CD4-positive, CD25-positive, alpha-beta regulatory T cell (primary cell): ENCODE data around the gene DCTN3. TPM values are rescaled to one million over a fixed set of nuclear protein-coding genes. Genes with fewer than 3 reads are reported as not detected.

Experiments used
- ATAC-seq, 2 donors: fragments of 150-1000 bp; cut with Tn5 transposase; one replicate each; pipeline ENCODE4 v1.10.0; 2021; ENCODE audit warnings: low read depth in 2 of 2, moderate number of reproducible peaks in 2 of 2, moderate library complexity in 1 of 2
- DNase-seq, 3 donors: peaks; one replicate each; pipeline versions ENCODE4 v3.0.0 to v3.0.0-alpha.2; 2012 to 2022; ENCODE audit warnings: mixed read lengths in 1 of 3
- H3K27ac ChIP-seq: one replicate; pipeline ENCODE4 v1.7.0; 2013; ENCODE audit warnings: mild to moderate bottlenecking, low read length; ENCODE audit not compliant: insufficient read depth, poor library complexity, severe bottlenecking
- H3K27me3 ChIP-seq: one replicate; pipeline ENCODE4 v1.7.0; 2013; ENCODE audit warnings: low read length; ENCODE audit not compliant: control insufficient read depth, insufficient read depth
- H3K36me3 ChIP-seq: one replicate; pipeline ENCODE4 v1.7.0; 2013; ENCODE audit warnings: mild to moderate bottlenecking, low read length, moderate library complexity; ENCODE audit not compliant: control insufficient read depth, insufficient read depth
- H3K4me1 ChIP-seq: 2 replicates; pipeline ENCODE4 v1.7.0; 2013; ENCODE audit warnings: mild to moderate bottlenecking, low read length; ENCODE audit not compliant: insufficient read depth, control insufficient read depth, poor library complexity, severe bottlenecking
- H3K4me3 ChIP-seq: one replicate; pipeline ENCODE4 v1.7.0; 2013; ENCODE audit warnings: low read depth, mild to moderate bottlenecking, low read length, moderate library complexity
- H3K9me3 ChIP-seq, 2 experiments: 1 replicate in 1 of 2; 2 replicates in 1 of 2; pipeline ENCODE4 v1.7.0; 2013; ENCODE audit warnings: low read length in 2 of 2, mild to moderate bottlenecking in 1 of 2, moderate library complexity in 1 of 2; ENCODE audit not compliant: control insufficient read depth in 2 of 2
- H3K27ac Mint-ChIP-seq, 3 donors: one replicate each; pipeline ENCODE4 v1.8.0; 2020 to 2022; ENCODE audit warnings: mild to moderate bottlenecking in 3 of 3, mixed read lengths in 3 of 3, moderate library complexity in 2 of 3
- H3K27me3 Mint-ChIP-seq: one replicate; pipeline ENCODE4 v1.8.0; 2022; ENCODE audit warnings: mild to moderate bottlenecking, mixed read lengths
- H3K36me3 Mint-ChIP-seq: one replicate; pipeline ENCODE4 v1.8.0; 2020; ENCODE audit warnings: mixed read lengths
- H3K4me1 Mint-ChIP-seq, 4 donors: one replicate each; pipeline ENCODE4 v1.8.0; 2020 to 2022; ENCODE audit warnings: mixed read lengths in 4 of 4, mild to moderate bottlenecking in 1 of 4
- H3K4me3 Mint-ChIP-seq, 4 donors: one replicate each; pipeline ENCODE4 v1.8.0; 2020 to 2022; ENCODE audit warnings: mild to moderate bottlenecking in 4 of 4, mixed read lengths in 4 of 4, moderate library complexity in 3 of 4
- H3K9me3 Mint-ChIP-seq, 7 donors: one replicate each; pipeline ENCODE4 v1.8.0; 2020 to 2022; ENCODE audit warnings: mixed read lengths in 7 of 7, mild to moderate bottlenecking in 3 of 7, moderate library complexity in 2 of 7
- polyA plus RNA-seq, 4 donors: library from polyadenylated mRNA; unstranded; fragments of 300-500 nt; fragmentation: Illumina TruSeq; gene quantifications; one replicate each; pipeline ENCODE4 v1.2.3, GENCODE V29; 2021
- total RNA-seq: library from RNA; stranded (reverse); gene quantifications from one replicate; pipeline ENCODE4 v1.2.3, GENCODE V29; 2022

The DCTN3 gene
- total and polyA plus RNA-seq, 5 donors from 2014 or later: 80.4 to 202 (median 153) TPM

- Histone ChIP-seq H3K27me3 (no peaks in the 10 kb centered on the region), H3K36me3 (peaks cover 31% of the 10 kb centered on the region), H3K4me1 (peaks cover 20% of the 10 kb centered on the region), H3K4me3 (no peak within 1 kb of the TSS), H3K27ac (no peak within 1 kb of the TSS), H3K9me3 (no peaks in the 10 kb centered on the region)
- Mint-ChIP-seq H3K4me1 (peaks cover 9 to 55% (median 48%) of the 10 kb centered on the region in 4 donors), H3K36me3 (peaks cover 16% of the 10 kb centered on the region), H3K27me3 (no peaks in the 10 kb centered on the region), H3K9me3 (peaks cover 0 to 3% (median 0%) of the 10 kb centered on the region in 7 donors), H3K4me3 (peak within 1 kb of the TSS in 2 of 4 donors; percentile 50 to 63), H3K27ac (peak within 1 kb of the TSS; percentile 52 to 67 (median 52))
- ATAC-seq (peak; percentile 55 to 71), DNase-seq (peak in 1 of 3 donors; percentile 58)
Observed at GRCh38 chr9:34651876-34652601, 31.7 kb upstream of the DCTN3 start, which contains the start of gene IL11RA. Gene IL11RA, plus strand, starts transcription at chr9:34652185. Its CDS starts 3,033 bp downstream, at chr9:34655218.

DNA sequence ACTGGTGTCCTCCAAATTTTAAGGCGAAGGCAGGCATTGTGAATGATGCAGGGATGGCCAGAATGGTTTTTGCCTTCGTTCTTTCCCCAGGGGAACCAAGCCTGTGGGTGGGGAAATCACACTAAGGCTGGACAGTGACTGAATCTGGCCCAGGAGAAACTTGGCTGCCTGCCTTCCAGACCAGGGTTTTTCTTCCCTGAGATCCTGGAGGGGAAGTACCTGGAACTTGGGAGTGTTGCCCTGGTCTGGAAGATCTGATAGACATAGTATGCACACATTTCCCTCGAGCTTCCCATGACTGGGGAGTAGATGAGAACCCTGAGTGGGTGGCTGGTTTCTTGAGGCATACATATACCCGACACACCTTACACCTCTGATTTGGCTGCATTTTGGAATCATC lies 31.0 kb upstream of the DCTN3 start:
- H3K4me3 Mint-ChIP-seq: peak overlapping the region in 1 of 4 donors; percentile 16
- peaks cover 16% of the 10 kb centered on the region for H3K36me3 Mint-ChIP-seq
- H3K4me1 Mint-ChIP-seq: peaks cover 9 to 59% (median 51%) of the 10 kb centered on the region in 4 donors
- no peaks in the 10 kb centered on the region for H3K9me3 ChIP-seq
- H3K27me3 ChIP-seq: no peaks in the 10 kb centered on the region
- peaks cover 21% of the 10 kb centered on the region for H3K4me1 ChIP-seq
- ATAC-seq: no peak
- no peak for DNase-seq
- H3K27me3 Mint-ChIP-seq: no peaks in the 10 kb centered on the region
- peaks cover 0 to 3% (median 0%) of the 10 kb centered on the region in 7 donors for H3K9me3 Mint-ChIP-seq
- H3K27ac Mint-ChIP-seq: peak overlapping the region in 2 of 3 donors; percentile 31 to 52
- peaks cover 31% of the 10 kb centered on the region for H3K36me3 ChIP-seq
- no peak overlapping the region for H3K27ac ChIP-seq
- no peak overlapping the region for H3K4me3 ChIP-seq

DNA sequence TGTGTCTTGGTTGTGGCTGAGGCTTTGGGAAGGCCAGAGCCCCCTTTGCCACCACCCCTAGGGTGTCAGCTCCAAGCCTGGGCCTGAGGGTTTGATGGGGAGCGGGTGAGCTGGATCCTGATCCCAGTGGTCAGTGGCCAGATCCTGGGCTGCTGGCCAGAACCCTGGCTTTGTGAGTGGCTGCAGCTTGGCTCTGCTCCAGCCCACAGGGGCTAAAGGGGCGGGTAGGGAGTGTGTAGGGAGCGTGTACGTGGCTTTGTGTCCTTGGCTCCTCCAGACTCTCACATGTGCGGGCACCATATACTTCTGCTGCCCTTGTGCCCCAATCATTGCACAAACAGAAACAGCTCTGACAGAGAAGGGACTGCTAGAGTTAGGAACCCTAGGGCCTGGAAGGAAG lies 30.5 kb upstream of the DCTN3 start:
- Histone ChIP-seq H3K4me1 (peaks cover 26% of the 10 kb centered on the region), H3K9me3 (no peaks in the 10 kb centered on the region), H3K36me3 (peaks cover 31% of the 10 kb centered on the region), H3K27ac (no peak overlapping the region), H3K27me3 (no peaks in the 10 kb centered on the region), H3K4me3 (no peak overlapping the region)
- Mint-ChIP-seq H3K27ac (peak overlapping the region in 1 of 3 donors; percentile 20), H3K4me3 (peak overlapping the region in 2 of 4 donors; percentile 16 to 18), H3K4me1 (peaks cover 9 to 64% (median 53%) of the 10 kb centered on the region in 4 donors), H3K27me3 (no peaks in the 10 kb centered on the region), H3K9me3 (peaks cover 0 to 3% (median 0%) of the 10 kb centered on the region in 7 donors), H3K36me3 (peaks cover 16% of the 10 kb centered on the region)
- ATAC-seq (no peak), DNase-seq (no peak)

DNA sequence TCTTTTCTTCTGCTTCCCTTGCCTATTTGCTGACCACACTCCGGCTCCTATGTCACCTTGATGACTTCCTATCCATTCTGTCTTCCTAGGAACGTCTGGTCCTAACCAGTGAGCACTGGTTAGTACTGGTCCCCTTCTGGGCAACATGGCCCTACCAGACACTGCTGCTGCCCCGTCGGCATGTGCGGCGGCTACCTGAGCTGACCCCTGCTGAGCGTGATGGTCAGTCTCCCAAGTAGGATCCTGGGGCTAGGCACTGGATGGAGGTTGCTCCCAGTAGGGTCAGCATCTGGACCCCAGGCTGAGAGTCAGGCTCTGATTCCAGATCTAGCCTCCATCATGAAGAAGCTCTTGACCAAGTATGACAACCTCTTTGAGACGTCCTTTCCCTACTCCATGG lies 28.4 kb upstream of the DCTN3 start:
- Mint-ChIP-seq H3K9me3 (peaks cover 0 to 3% (median 0%) of the 10 kb centered on the region in 7 donors), H3K36me3 (peaks cover 16% of the 10 kb centered on the region), H3K27me3 (no peaks in the 10 kb centered on the region), H3K27ac (peak overlapping the region in 1 of 3 donors; percentile 92), H3K4me3 (peak overlapping the region; percentile 93 to 100 (median 96)), H3K4me1 (peaks cover 9 to 61% (median 48%) of the 10 kb centered on the region in 4 donors)
- Histone ChIP-seq H3K4me1 (peaks cover 27% of the 10 kb centered on the region), H3K36me3 (peaks cover 31% of the 10 kb centered on the region), H3K27me3 (no peaks in the 10 kb centered on the region), H3K4me3 (peak overlapping the region; percentile 84), H3K27ac (no peak overlapping the region), H3K9me3 (no peaks in the 10 kb centered on the region)
- DNase-seq: no peak
- ATAC-seq: no peak

- peak in 1 of 3 donors; percentile 41 for DNase-seq
- peaks cover 0 to 3% (median 0%) of the 10 kb centered on the region in 7 donors for H3K9me3 Mint-ChIP-seq
- peak overlapping the region; percentile 93 to 100 (median 96) for H3K4me3 Mint-ChIP-seq
- Histone ChIP-seq H3K9me3 (no peaks in the 10 kb centered on the region), H3K36me3 (peaks cover 31% of the 10 kb centered on the region), H3K27me3 (no peaks in the 10 kb centered on the region), H3K27ac (peak overlapping the region; percentile 78), H3K4me3 (peak overlapping the region; percentile 84), H3K4me1 (peaks cover 27% of the 10 kb centered on the region)
- no peaks in the 10 kb centered on the region for H3K27me3 Mint-ChIP-seq
- peaks cover 16% of the 10 kb centered on the region for H3K36me3 Mint-ChIP-seq
- ATAC-seq: no peak
- H3K4me1 Mint-ChIP-seq: peaks cover 4 to 55% (median 40%) of the 10 kb centered on the region in 4 donors
- H3K27ac Mint-ChIP-seq: peak overlapping the region; percentile 86 to 93 (median 92)
Observed at GRCh38 chr9:34647651-34648050, 27.4 kb upstream of the DCTN3 start.

DNA sequence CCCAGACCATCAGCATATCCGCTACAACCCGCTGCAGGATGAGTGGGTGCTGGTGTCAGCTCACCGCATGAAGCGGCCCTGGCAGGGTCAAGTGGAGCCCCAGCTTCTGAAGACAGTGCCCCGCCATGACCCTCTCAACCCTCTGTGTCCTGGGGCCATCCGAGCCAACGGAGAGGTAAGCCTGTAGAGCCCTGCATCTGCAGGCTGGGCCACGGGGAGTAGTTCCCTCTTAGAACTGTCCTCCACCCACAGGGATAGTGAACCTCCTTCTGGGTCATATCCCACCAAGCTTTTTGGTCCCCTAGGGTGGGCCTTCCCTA lies 26.7 kb upstream of the DCTN3 start:
- peaks cover 0 to 3% (median 0%) of the 10 kb centered on the region in 7 donors for H3K9me3 Mint-ChIP-seq
- Histone ChIP-seq H3K27me3 (no peaks in the 10 kb centered on the region), H3K4me3 (peak overlapping the region; percentile 84), H3K36me3 (peaks cover 31% of the 10 kb centered on the region), H3K27ac (peak overlapping the region; percentile 78), H3K4me1 (peaks cover 27% of the 10 kb centered on the region), H3K9me3 (no peaks in the 10 kb centered on the region)
- H3K4me3 Mint-ChIP-seq: peak overlapping the region; percentile 93 to 100 (median 96)
- DNase-seq: no peak
- H3K36me3 Mint-ChIP-seq: peaks cover 16% of the 10 kb centered on the region
- no peaks in the 10 kb centered on the region for H3K27me3 Mint-ChIP-seq
- H3K27ac Mint-ChIP-seq: peak overlapping the region; percentile 86 to 93 (median 92)
- no peak for ATAC-seq
- H3K4me1 Mint-ChIP-seq: peaks cover 0 to 49% (median 35%) of the 10 kb centered on the region in 4 donors

GRCh38 chr9:34646211-34647083 lies 26.2 kb upstream of the DCTN3 start, which contains the start of gene GALT:
Gene GALT, plus strand, starts transcription at chr9:34646675. Its CDS starts 30 bp downstream, at chr9:34646705.
- DNase-seq (peak; percentile 90 to 94 (median 92)), ATAC-seq (peak; percentile 85 to 87)
- H3K9me3 ChIP-seq: no peaks in the 10 kb centered on the region
- Mint-ChIP-seq H3K4me3 (peak within 1 kb of the TSS; percentile 93 to 100 (median 96)), H3K27ac (peak within 1 kb of the TSS; percentile 90 to 93 (median 92)), H3K36me3 (peaks cover 16% of the 10 kb centered on the region), H3K27me3 (no peaks in the 10 kb centered on the region), H3K4me1 (peaks cover 0 to 44% (median 32%) of the 10 kb centered on the region in 4 donors), H3K9me3 (peaks cover 0 to 3% (median 0%) of the 10 kb centered on the region in 7 donors)
- H3K4me1 ChIP-seq: peaks cover 27% of the 10 kb centered on the region
- peaks cover 28% of the 10 kb centered on the region for H3K36me3 ChIP-seq
- no peaks in the 10 kb centered on the region for H3K27me3 ChIP-seq
- peak within 1 kb of the TSS; percentile 78 for H3K27ac ChIP-seq
- peak within 1 kb of the TSS; percentile 84 for H3K4me3 ChIP-seq
